ENCODE data around the gene GRID2IP. TPM values are rescaled to one million over a fixed set of nuclear protein-coding genes. Genes with fewer than 3 reads are reported as not detected.

GRID2IP gene
- total and polyA plus RNA-seq, 10 of the 15 experiments (the other 5 are each of a cell fraction or from before 2014, with no cell fraction given): not detected

DNA sequence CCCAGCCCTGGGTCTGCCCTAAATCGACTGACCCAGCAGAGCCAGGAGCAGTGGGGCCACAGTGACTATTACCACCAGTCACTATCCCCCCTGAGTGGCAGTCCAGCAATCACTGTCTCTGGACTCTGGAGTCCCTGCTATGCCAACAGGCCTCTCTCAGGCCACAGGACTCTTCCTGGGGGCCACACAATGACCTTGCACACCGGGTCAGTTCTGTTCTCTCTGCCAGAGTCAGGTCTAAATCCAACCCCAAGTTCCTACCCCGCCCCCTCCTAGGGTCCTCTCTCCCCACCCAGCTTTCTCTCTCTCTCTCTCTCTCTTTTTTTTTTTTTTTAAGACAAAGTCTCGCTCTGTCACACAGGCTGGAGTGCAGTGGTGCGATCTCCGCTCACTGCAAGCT, 21.6 kb downstream of the GRID2IP start:
- SMC1A ChIA-PET (ENCODE audit: uncharacterized antibody, unreplicated experiment): no interaction called here
- POLR2A ChIA-PET: no interaction called here
- Histone ChIP-seq H3K4me1 (ENCODE audit: control insufficient read depth, insufficient read depth, low read length) (peaks cover 4% of the 10 kb centered on the region), H3K27me3 (replicated peaks in 1 of 2; ENCODE audit: control insufficient read depth in 2 of 2, insufficient read depth in 2 of 2, low read length in 1 of 2) (peaks cover 0 to 5% of the 10 kb centered on the region in 2 experiments; a peak in 3 of 4 replicates), H3K4me3 (no peak overlapping the region), H3K9me3 (replicated peaks; ENCODE audit: control insufficient read depth, insufficient read depth, low read length) (no peaks in the 10 kb centered on the region), H3K36me3 (ENCODE audit: control insufficient read depth in 2 of 2, insufficient read depth in 2 of 2, low read length in 1 of 2) (no peaks in the 10 kb centered on the region), H4K20me1 (ENCODE audit: control insufficient read depth, insufficient read depth) (no peaks in the 10 kb centered on the region), H3K27ac (ENCODE audit: control insufficient read depth, insufficient read depth) (no peak overlapping the region), H3K79me2 (ENCODE audit: control insufficient read depth, insufficient read depth, low read length) (no peaks in the 10 kb centered on the region), H3K4me2 (ENCODE audit: control insufficient read depth, insufficient read depth) (no peak overlapping the region), H3K9ac (ENCODE audit: control insufficient read depth, insufficient read depth, low read length) (no peak overlapping the region), H2AFZ (ENCODE audit: control insufficient read depth, low read depth, low read length) (no peak overlapping the region)
- CTCF ChIA-PET: interaction anchor here (2.7 kb wide), 1 partner anchor 29 kb away, joined by 12 read pairs; no protein-coding TSS in a partner anchor
- WGBS (ENCODE audit: insufficient coverage, insufficient replicate concordance, low lambda C conversion rate, missing lambda C conversion rate): 55% methylated on average over 5 of the region's 6 CpGs
- intact Hi-C loops (cut with micrococcal nuclease; ENCODE audit: unreplicated experiment) (no loop called here), in situ Hi-C loops (cut with MboI) (no loop called here)
- FAIRE-seq: no peak
- no TSS peak for BruUV-seq (replicated peaks)
- ATAC-seq: no peak
- TF ChIP-seq ZSCAN29 (IDR thresholded peaks at IDR 0.05): no peak
- TF ChIP-seq, protein P1, sequence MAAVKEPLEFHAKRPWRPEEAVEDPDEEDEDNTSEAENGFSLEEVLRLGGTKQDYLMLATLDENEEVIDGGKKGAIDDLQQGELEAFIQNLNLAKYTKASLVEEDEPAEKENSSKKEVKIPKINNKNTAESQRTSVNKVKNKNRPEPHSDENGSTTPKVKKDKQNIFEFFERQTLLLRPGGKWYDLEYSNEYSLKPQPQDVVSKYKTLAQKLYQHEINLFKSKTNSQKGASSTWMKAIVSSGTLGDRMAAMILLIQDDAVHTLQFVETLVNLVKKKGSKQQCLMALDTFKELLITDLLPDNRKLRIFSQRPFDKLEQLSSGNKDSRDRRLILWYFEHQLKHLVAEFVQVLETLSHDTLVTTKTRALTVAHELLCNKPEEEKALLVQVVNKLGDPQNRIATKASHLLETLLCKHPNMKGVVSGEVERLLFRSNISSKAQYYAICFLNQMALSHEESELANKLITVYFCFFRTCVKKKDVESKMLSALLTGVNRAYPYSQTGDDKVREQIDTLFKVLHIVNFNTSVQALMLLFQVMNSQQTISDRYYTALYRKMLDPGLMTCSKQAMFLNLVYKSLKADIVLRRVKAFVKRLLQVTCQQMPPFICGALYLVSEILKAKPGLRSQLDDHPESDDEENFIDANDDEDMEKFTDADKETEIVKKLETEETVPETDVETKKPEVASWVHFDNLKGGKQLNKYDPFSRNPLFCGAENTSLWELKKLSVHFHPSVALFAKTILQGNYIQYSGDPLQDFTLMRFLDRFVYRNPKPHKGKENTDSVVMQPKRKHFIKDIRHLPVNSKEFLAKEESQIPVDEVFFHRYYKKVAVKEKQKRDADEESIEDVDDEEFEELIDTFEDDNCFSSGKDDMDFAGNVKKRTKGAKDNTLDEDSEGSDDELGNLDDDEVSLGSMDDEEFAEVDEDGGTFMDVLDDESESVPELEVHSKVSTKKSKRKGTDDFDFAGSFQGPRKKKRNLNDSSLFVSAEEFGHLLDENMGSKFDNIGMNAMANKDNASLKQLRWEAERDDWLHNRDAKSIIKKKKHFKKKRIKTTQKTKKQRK (IDR thresholded peaks at IDR 0.05; ENCODE audit: low read depth, low read length): no peak
- TF ChIP-seq CBX5 (IDR thresholded peaks at IDR 0.05; ENCODE audit: low read depth): no peak
- TF ChIP-seq SUZ12 (IDR thresholded peaks at IDR 0.05; ENCODE audit: unreplicated experiment): no peak
- no peak for TF ChIP-seq ZBED1 (IDR thresholded peaks at IDR 0.05; ENCODE audit: borderline replicate concordance)
- no peak for TF ChIP-seq BACH1 (IDR thresholded peaks at IDR 0.05; ENCODE audit: borderline replicate concordance)
- no peak for TF ChIP-seq SPI1 (IDR thresholded peaks at IDR 0.05; ENCODE audit: borderline replicate concordance, insufficient read depth, low read depth, low read length)
- TF ChIP-seq PML (IDR thresholded peaks at IDR 0.05; ENCODE audit: low read length): no peak
- TF ChIP-seq LARP7 (IDR thresholded peaks at IDR 0.05): no peak
- no peak for TF ChIP-seq FOXM1 (IDR thresholded peaks at IDR 0.05; ENCODE audit: low read depth, low read length)
- no peak for TF ChIP-seq SIN3A (IDR thresholded peaks at IDR 0.05; ENCODE audit: low read depth, low read length)
- no peak for TF ChIP-seq IKZF1 (conservative IDR thresholded peaks at IDR 0.05)
- TF ChIP-seq ESRRA (IDR thresholded peaks at IDR 0.05; ENCODE audit: low read length): no peak
- TF ChIP-seq, protein P2, sequence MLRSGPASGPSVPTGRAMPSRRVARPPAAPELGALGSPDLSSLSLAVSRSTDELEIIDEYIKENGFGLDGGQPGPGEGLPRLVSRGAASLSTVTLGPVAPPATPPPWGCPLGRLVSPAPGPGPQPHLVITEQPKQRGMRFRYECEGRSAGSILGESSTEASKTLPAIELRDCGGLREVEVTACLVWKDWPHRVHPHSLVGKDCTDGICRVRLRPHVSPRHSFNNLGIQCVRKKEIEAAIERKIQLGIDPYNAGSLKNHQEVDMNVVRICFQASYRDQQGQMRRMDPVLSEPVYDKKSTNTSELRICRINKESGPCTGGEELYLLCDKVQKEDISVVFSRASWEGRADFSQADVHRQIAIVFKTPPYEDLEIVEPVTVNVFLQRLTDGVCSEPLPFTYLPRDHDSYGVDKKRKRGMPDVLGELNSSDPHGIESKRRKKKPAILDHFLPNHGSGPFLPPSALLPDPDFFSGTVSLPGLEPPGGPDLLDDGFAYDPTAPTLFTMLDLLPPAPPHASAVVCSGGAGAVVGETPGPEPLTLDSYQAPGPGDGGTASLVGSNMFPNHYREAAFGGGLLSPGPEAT (IDR thresholded peaks at IDR 0.05; ENCODE audit: low read depth): no peak
- no peak for DNase-seq (ENCODE audit: low read depth, low spot score)
- RAD21 ChIA-PET (ENCODE audit: unreplicated experiment): no interaction called here

Measured in GM12878 (cell line).